ENCODE results near the gene CDH20.
A peak's percentile ranks its signal among the peaks of the same experiment; 100 is the strongest.

Gene CDH20

DNA sequence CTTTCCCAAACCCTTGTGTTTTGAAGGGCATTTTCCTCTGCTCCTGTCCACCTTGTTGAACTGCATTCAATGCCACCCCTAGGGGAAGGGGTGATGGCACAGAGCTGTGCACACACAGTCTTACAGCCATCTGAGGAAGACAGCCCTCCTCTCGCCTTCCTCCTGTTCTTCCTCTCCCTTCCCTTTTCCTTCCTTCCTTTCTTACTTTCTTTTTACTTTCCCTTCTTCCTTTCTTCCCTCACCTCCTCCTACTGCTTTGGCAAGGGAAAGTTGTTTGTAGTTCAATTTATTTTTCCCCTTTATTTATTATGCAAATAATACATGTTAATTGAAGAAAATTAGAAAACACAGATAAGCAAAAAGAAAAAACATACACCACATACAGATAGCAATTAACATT is 99.4 kb downstream of the CDH20 start:
- no peak for DNase-seq

DNA sequence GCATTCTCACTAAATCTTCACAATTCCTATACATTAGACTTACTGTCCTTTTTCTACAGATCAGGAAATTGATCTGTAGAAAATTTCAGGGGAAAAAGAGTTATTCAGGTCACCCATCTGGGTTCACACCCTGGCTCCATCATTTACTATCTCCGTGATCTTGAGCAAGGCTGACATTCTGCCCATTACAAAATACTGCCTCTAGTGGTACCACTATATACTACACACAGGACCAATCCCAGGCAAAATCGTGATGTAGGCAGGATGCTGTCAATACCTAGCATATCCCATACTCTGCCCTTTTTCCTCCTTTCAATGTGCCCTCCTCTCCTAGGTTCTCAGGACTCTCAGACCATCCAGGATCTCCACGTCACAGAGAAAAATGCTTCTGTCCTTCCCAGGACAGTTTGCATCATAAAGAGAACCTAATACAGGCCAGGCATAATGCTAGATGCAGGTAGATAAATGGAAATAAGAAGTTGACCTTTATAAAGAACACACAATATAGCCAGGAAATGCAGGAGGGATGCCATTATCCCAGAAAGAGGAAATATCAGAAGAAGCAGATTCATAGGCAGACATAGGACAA is 101.9 kb downstream of the CDH20 start:
- no peak for DNase-seq

DNA sequence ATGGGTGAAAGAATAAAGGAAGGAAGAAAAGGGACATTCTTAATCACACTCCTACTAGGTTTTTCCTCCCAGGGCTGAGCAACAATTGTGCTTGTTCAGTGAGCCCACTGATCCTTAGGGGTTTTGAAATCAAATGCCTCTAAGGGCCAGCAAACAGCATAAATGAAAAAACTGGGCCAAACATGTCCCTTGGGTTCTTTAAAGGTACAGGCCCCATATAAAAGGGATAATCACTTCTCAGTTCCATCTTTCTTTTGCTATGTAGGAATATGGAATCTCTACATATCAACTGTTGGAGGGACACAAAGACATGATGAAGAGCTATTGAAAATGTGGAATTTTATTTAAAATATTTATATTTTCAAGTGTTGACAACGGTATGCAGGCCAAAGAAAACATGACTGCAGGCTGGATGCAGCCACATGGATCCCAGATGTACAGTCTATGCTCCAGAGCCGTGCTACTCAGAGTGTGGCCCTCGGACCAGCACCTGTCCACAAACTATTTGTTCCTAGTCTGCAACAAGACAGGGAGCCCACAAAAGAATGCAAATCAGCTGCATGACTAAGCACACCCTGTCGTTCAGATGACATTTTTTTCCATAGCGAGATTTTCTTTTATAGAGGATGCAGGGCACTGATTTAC is 110.0 kb downstream of the CDH20 start:
- no peak for DNase-seq

DNA sequence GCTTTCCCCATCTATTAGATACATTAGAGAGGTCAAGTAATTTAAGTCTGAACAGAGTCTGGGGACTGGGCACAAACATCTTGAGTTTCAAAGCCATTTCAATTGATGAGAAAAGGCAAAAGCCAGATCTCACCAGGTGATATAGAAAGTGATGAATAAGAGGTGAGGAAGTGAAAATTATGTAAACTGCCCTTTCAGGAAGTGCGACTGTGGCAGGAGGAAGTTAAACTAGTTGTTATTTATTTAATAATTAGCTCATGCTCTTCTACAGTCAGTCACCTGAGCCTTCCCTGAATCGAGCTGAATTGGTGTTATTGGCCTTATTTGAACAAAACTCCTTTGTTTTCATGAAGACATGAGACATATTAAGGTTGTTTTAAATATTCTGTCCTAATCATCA is 115.1 kb downstream of the CDH20 start:
- DNase-seq: no peak

DNA sequence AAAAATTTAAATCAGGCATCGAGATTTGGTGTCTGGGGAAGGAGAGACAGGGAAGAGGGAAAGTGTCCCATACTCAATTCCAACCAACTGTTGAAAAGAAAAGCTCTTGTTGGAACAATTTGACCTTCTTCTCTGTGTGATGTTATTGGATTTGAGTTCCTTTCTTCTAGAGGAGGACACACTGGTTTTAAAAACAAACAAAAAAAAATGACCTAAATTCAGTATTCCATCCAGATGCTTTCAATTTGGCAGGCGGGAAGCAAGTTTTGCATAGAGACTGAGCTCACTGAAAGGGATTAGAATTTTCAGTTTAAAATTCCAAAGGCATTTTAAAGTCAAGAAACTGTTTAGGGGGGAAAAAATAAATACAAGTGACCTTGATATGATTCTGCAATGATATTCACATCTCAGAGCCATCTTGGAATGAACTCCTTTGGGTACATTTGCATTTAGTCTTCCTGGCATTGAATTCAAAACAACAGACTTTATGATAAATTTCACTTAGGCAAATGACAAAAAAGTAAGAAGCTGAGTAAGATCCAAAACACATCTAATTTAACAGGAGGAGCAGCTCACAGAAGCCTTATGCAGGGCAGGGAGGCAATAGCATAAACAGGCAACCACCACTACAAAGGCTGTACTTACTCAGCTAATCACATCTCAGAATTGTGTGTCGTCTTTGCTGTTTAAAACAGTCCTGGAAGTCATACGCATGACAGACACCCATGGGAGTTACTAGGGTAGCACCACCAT is 126.8 kb downstream of the CDH20 start:
- DNase-seq: no peak

DNA sequence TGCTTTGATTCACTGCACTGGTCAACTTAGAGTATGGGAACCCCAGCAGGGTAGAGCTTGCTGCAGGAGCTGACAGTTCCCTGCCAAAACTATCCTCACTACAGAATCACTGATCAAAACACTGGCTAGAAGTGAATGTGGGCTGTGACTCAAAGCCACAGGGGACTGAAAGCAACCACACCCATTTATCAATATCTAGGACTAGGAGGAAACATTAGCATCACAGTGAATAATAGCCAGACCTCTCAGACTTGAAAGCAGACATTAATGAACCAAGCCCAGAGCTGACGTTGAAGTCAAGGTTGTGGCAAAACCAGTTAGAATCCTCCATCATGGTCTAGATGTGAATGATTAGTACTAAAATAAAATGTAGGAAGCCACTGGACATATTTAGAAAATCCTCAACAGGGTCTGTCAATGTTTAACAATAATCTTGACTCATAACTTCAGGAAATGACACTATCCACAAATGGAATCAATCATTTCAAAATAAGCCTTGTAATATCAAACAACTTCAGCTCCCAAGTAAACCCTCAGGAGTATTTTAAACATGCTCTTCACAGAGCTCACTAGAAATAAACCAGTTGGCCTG is 131.4 kb downstream of the CDH20 start:
- DNase-seq: no peak

DNA sequence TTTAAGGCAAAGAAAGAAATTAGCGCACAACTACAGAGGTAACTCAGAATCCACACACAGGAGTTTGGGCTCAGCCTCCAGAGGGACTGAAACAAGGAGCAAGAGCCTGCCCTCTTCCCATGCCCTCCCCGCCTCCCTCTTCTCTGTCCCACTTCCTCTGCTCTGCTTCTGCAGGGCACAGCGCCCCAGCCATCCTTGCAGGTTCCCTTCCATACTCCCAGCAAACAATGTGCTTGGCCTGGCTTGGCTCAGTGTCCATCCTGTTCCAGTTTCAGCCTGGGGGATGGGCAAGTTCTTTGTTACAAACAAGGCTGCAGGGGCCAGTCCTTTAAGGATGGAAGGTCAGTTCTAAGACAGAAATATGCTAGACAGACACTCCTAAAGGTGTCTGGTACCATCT is 133.5 kb downstream of the CDH20 start:
- no peak for DNase-seq

DNA sequence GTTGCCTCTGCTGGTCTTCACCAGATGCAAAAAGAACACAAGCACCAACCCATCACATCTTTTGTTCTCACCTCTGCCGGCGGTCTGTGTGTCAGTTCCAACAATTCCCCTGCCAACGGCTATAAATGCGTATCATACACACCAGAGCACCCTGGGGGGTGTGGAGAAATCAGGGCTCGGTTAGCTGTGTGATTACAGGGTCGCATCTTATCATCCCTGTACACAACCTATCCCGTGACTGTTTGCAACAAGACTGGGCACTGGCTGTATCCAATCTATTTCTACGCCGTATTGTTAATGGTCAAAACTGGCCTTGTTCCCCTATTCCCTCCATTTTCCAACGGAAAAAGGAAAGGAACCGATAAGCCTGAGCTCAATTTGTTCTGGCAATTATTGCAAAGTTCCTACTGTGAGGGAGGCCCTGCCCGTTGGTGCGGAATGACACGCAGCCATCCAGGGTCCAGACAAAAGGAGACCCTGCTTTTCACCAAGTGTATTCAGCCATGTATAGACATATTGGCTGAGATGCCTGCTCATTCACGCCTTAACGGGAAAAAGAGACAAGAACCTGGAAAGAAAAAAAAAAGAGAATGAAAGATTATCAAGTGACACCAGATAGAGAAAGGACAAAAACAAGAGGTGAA is 136.9 kb downstream of the CDH20 start:
- DNase-seq: no peak

DNA sequence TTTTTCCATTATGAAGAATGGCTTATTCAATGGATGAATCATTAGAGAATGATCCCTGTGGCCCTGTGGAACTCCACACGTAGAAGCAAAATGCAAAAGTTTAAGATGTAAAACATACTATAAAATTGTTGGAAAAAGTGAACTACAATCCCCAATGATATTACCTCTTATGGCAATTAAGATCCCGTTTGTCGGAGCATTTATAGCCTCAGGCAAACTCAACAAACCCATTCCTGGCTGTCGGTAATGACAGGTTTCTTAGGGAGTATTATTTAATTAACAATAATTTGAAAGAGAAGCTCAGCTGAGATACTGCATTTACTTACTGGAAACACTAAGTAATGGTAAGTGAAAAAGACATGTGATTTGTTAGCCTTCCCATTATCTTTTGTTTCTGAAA is 138.3 kb downstream of the CDH20 start:
- DNase-seq: no peak

DNA sequence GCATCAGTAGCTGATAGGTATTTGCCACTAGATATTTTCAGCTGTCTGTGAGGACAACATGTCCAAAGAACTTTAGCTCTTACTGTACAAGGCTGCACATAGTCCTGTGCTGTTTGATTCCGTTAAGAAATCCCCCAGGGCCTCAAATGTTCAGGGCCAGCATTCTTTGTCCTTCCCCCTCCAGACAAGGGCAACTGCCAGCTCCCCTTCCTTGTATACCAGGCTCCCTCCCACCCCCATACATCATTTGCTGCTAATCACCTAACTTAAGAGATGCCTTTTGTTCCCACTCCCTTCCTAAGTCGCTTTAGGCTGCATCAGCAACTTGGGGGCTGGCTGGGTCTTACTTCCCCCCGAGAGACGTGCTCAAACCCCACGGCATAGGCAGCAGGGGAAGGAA is 138.7 kb downstream of the CDH20 start:
- DNase-seq: no peak

DNA sequence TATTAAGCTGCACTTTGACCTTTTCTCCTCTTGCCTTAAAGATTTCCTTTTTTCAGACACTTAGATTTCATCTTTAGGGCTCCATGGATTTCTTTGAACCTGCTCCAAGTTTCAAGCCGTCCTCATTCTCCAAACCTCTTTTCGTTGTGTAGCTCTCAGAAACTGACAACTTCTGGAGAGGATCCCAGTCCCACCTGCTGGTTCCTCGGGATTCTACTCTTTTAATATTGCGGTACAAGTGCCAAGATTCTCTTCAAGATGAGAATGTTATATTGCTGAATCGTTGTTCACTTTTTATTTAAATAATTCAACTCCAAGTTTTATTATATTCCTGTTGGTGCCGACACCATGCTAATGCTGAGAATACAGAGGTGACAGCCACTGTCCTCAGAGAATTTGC is 141.1 kb downstream of the CDH20 start:
- no peak for DNase-seq

DNA sequence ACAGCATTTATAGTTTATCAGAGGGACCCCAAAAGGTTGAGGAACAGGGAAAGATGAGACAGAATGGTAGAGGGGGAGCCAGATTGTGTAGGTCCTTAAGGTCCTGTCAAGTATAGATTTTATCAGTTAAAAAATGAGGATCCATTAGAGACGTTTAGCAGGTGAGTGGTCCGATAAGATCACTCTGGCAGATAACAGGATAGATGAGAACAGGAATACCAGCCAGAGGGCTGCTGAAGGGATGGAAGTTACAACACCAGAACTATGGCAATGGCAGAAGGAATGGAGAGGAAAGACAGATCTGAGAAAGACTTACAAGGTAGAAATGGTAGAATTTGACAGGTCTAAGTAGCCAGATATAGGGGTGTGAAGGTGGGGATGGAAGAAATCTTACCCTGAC is 141.7 kb downstream of the CDH20 start:
- DNase-seq: no peak

DNA sequence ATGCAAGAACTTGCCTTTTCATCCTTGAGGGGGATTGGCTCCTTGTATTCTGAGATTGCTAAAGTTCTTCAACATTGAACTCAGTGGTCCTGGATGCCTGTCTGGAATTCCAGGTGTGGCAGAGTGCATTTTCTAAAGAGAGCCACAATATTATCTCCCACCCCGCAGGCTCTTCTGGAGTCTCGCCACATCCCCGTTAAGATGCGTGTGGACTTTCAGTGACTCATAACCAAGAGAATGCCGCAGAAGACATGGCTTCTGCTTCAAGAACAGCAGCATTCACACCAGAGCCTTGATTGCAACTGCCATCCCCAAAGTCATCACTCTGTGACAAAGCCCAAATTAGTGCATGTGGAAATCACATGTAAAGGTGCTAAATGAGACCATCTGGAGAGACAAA is 142.7 kb downstream of the CDH20 start:
- DNase-seq: no peak

DNA sequence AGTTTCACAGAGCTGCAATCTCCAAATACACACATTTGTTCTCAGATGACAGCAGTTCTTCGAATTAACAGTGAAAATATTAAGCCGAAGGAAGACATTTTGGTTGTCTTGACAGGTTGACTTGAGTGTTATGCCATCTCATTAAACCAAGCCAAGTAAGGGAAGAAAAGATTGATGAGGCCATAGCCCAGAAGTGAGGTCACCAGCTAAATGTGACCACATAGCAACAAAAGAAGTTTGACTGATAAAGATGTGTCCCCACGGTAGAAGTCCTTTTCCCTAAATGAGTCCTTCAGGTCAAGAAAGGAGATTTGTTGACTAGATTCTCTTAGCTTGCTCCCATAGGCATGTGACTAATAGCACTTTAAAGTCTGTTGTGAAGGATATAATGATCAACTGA is 156.1 kb downstream of the CDH20 start:
- no peak for DNase-seq

DNA sequence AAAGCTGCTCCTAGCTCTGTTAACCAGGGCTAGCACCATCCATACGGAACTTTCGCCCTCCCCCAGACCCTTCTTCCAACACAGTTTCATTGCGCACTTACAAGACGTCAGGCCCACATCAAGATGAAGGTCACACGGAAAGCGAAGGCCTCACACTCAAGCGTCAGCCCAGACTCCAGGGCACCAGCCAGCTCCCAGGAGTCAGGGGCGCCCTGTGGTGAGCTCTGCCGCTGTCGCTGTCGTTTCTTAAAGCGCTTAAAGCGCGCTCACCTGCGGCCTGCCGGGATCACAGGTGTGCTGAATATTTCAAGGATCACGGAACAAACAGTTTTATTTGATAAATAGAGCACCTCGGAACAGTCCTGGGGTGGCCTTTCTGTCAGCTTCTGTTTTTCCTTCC is 163.1 kb downstream of the CDH20 start:
- no peak for DNase-seq

DNA sequence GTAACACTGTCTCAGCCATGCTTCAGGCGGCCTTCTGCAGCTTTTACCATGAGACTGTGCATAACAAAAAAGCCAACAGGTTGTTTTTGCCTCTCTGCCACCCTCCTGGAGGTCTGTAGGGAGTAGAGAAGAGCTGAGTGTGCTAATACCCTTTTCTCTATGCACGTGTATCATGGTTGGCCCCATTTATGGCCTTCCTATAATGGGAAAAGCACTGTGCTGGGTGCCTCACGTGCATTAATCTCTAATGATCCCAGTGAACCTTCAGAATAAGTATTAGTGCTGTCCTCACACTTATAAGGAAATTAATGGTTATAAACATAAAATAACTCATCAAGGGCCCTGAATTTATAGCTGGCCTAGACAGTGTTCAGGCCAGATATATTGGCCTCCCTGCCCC is 164.2 kb downstream of the CDH20 start:
- DNase-seq: no peak

DNA sequence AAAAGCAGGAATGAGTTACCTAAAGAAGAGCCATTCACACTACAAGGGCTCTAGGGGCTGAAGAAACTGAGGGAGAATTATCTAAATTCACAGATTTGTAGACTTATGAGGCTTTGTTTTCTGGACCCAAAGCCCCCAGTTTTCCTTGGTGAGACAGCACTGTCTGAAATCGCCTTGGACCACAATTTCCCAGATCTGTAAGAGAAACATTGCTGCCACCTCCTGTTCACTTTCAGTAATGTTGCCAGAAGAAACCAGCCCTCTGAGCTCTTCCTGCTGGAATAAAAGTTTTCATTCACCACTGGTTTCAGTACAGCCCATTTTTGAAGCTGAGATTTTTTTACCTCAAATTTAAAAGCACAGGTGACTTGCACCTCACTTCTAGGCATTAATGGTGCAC is 169.2 kb downstream of the CDH20 start:
- peak; percentile 62 for DNase-seq

DNA sequence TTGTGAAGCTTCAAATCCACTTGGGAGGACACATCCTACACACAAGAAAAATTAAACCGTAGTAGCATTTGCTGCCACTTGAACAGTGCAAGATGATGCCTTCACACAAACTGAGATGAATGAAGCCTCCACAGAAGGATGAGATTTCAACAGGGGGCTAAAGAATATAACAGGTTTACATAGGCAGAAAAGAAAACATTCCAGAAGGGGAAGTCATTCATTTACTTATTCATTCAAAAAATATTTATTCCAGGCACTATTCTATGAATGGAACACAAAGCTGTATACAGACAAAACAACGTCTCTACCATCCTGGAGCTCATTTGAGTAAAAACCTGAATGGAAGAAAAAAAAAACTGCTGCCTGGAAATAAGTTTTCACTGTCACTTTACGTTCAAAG is 170.5 kb downstream of the CDH20 start:
- DNase-seq: no peak

DNA sequence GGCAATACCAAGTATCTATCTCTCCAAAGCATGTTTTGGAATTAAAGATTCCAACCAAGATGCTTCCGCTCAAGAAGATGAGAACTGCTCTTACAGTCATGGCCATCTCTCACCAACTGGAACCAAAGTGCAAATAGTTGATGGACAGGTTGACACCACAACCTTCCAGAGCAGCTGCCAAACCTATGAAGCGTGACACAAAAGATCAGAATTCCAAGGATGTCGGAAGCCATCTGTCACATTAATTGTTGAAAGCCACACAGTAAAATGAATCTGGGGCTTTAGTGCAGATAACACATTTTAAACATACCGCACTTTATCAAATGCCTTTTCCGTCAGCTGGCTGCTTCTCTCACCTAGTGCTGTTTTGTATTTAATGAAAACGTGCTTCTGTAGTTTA is 195.7 kb downstream of the CDH20 start:
- DNase-seq: no peak

DNA sequence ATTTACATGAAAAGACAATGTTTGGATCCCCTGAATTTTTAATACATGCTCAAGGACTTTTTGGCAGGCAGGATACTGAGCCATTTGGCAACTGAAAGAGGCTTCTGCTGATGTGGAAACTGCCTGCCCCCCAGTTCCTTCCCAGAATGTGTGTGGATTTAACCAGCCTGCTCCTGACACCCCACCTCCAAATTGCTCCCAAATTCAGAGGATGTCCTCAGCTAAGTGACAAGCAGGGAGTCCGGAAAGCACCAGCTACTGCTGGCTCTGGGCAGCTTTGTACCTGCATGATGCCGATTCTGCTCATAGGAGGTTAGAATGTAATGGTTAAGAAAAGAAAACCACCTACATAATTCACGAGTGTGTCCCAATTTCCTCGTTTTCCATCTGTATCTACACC is 197.5 kb downstream of the CDH20 start:
- no peak for DNase-seq

DNA sequence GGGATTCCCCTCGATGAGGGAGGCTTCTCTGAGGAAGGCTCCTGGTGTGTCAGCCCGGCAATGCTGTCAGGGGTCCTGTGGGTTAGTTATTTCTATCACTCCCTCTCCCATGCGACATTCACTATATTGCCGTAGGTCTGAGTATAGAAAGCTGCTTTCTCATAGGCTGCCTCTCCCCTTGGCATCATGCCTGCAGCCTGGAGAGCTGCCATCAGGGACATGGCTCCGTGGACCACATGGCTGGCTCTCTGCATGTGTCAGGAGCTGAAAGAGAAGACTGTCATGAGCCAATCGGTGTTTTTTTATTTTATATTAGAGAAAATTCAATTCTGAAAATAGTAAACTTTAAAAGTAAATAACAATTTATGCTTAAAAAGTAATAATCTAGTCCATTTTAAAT is 198.0 kb downstream of the CDH20 start:
- DNase-seq: peak; percentile 14

DNA sequence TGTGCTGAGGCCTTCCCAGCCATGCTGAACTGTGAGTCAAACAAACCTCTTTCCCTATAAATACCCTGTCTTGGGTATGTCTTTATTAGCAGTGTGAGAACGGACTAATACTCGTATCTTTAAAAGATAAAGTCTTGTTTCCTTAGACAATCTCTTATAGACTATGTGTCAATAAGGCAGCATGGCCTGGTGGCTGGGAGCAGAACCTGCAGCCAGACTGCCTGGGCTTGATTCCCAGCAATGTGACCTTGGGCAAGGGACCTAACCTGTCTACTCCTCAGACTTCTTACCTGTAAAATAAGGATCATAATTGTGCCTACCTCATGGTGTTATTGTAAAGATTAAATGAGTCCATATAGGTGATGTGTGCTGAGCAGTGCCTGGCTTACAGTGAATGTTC is 198.7 kb downstream of the CDH20 start:
- no peak for DNase-seq

DNA sequence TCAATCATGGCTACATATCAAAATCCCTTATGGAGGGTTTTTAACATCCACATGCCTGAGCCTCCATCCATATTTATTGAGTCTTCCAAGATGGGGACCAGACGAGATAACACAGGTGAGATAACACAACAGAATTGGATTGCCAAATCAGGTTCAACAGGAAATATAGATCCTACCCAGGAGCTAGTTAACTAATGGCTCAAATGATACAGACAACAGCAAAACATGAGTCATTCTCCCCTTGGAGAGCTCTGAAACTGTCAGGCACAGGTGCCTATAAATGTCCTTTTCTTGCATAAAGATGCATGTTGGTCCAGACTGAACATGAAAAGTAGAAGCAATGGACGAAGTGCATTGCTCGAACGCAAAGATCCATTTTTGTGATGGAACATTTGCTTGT is 202.2 kb downstream of the CDH20 start:
- DNase-seq: no peak

DNA sequence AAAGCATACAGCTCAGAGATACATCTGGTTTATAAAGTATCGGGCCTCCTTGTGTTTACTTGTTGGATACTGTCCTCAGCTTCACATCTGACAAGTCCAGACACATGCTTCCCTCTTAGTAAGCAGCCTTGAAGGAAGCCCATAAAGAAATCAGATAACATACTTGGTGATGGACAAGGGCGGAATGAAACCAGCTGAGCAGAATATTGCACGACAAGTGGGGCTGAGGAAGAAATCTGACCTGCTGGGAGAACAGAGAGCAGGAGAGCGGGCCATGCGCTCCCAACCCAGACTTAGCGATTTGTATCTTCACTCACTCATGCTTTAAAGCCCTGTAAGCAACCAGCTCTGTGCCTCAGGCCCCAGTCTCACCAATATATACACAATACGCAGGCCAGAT is 208.4 kb downstream of the CDH20 start:
- no peak for DNase-seq
